Smooth muscle cell (in vitro differentiated cells): Measurements from ENCODE around the gene ICE2. TPM values are rescaled to one million over a fixed set of nuclear protein-coding genes. Genes with fewer than 3 reads are reported as not detected.

ENCODE experiments used
- DNase-seq: peaks from one replicate; lab custom pipeline; 2025; ENCODE audit not compliant: unreplicated experiment; lab: John Stamatoyannopoulos, UW
- H2AFZ ChIP-seq: fragments of 200-600 bp; sonication (generic); 2 replicates; pipeline ENCODE4 v1.6.0; 2016; ENCODE audit warnings: antibody characterized with exemption, low read depth, mild to moderate bottlenecking
- H3F3A ChIP-seq: fragments of 200-600 bp; sonication (generic); 2 replicates; pipeline ENCODE4 v1.6.0; 2017; ENCODE audit warnings: antibody characterized with exemption, low read depth
- H3K27ac ChIP-seq: fragments of 200-600 bp; sonication (generic); 2 replicates; pipeline ENCODE4 v1.5.1; 2016; ENCODE audit warnings: low read depth, mild to moderate bottlenecking
- H3K27me3 ChIP-seq: fragments of 200-600 bp; sonication (generic); 2 replicates; pipeline ENCODE4 v1.6.1; 2016; ENCODE audit warnings: low read depth, mild to moderate bottlenecking
- H3K36me3 ChIP-seq: fragments of 200-600 bp; sonication (generic); 2 replicates; pipeline ENCODE4 v1.5.1; 2016; ENCODE audit warnings: low read depth
- H3K4me1 ChIP-seq: fragments of 200-600 bp; sonication (generic); 2 replicates; pipeline ENCODE4 v1.5.1; 2016; ENCODE audit warnings: low read depth
- H3K4me2 ChIP-seq: fragments of 200-600 bp; sonication (generic); 2 replicates; pipeline ENCODE4 v1.6.0; 2016; ENCODE audit warnings: mild to moderate bottlenecking
- H3K4me3 ChIP-seq: fragments of 200-600 bp; sonication (generic); 2 replicates; pipeline ENCODE4 v1.5.1; 2016; ENCODE audit warnings: mild to moderate bottlenecking
- H3K79me2 ChIP-seq: fragments of 200-600 bp; sonication (generic); 2 replicates; pipeline ENCODE4 v1.6.0; 2016; ENCODE audit warnings: low read depth, mild to moderate bottlenecking
- H3K9ac ChIP-seq: fragments of 200-600 bp; sonication (generic); 2 replicates; pipeline ENCODE4 v1.6.0; 2016; ENCODE audit warnings: low read depth
- H3K9me3 ChIP-seq: fragments of 200-600 bp; sonication (generic); replicated peaks from 2 replicates; pipeline ENCODE4 v1.5.1; 2016; ENCODE audit warnings: low read depth
- H4K20me1 ChIP-seq: fragments of 200-600 bp; sonication (generic); 2 replicates; pipeline ENCODE4 v1.6.0; 2016; ENCODE audit warnings: low read depth
- WGBS: methylation state at CpG from one replicate; pipeline ENCODE4 v1.1.7; 2016; ENCODE audit warnings: low lambda C conversion rate; 5-methylcytosine and 5-hydroxymethylcytosine counted together
- polyA plus RNA-seq: library from polyadenylated mRNA; unstranded; fragments of >200 nt; fragmentation: Nextera tagmentation; extraction: Ambion mirVana; gene quantifications from 2 replicates; pipeline ENCODE4 v1.2.1, GENCODE V29; 2016
- total RNA-seq: library from RNA; depleted of rRNA; stranded (reverse); fragments of >200 nt; gene quantifications from 2 replicates; pipeline ENCODE4 v1.2.3, GENCODE V29; 2014
- TF ChIP-seq, protein P1 (sequence below): fragments of 200-600 bp; sonication (generic); IDR thresholded peaks from 2 replicates; pipeline ENCODE4 v1.5.1; 2017; ENCODE audit warnings: borderline replicate concordance, mild to moderate bottlenecking, antibody characterized with exemption; ENCODE audit not compliant: insufficient read depth, poor library complexity, severe bottlenecking

Gene ICE2
- total and polyA plus RNA-seq, 2 experiments from 2014 or later, result 15.2 to 17.3 TPM

DNA sequence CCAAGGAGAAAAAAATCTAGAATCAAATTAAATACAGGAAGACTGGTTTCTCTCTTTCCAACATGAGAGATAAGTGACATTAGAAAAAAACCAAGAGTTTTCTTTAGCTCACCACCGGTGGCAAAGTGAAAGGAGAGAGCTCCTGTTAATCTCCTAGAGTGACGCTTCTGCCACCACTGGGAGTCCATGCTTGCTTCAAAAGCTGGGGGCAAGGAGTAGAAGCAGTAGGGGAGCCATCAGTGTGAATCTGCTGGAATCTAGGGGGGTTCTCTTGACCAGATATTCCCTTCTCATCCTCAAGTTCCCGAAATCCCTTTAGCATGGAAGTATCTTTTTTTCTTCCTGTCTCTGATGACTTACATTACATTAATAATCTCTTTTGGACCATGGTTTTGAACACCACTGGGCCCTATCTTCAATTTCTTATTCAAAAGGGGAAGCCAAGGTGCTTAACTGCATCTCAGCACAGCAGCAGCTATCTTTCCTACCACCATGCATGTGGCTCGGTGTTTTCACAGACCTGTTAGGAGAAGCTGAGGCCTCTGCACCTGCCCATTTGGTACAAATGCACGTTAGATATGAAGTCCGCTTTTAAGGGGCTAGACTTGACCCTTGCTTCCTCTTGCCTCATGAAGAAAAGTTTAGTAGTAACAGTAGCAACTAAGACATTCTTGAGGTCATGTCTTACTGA, 6.6 kb upstream of the ICE2 start:
- Histone ChIP-seq H3K9ac (no peak overlapping the region), H3K79me2 (no peaks in the 10 kb centered on the region), H3K36me3 (no peaks in the 10 kb centered on the region), H3K4me1 (no peaks in the 10 kb centered on the region), H3K27me3 (no peaks in the 10 kb centered on the region), H3K27ac (no peak overlapping the region), H3F3A (no peaks in the 10 kb centered on the region), H2AFZ (no peak overlapping the region), H3K9me3 (no peaks in the 10 kb centered on the region), H4K20me1 (no peaks in the 10 kb centered on the region), H3K4me3 (no peak overlapping the region), H3K4me2 (no peak overlapping the region)
- WGBS, result 86% methylated on average over 6 of the region's 6 CpGs
- TF ChIP-seq, protein P1, sequence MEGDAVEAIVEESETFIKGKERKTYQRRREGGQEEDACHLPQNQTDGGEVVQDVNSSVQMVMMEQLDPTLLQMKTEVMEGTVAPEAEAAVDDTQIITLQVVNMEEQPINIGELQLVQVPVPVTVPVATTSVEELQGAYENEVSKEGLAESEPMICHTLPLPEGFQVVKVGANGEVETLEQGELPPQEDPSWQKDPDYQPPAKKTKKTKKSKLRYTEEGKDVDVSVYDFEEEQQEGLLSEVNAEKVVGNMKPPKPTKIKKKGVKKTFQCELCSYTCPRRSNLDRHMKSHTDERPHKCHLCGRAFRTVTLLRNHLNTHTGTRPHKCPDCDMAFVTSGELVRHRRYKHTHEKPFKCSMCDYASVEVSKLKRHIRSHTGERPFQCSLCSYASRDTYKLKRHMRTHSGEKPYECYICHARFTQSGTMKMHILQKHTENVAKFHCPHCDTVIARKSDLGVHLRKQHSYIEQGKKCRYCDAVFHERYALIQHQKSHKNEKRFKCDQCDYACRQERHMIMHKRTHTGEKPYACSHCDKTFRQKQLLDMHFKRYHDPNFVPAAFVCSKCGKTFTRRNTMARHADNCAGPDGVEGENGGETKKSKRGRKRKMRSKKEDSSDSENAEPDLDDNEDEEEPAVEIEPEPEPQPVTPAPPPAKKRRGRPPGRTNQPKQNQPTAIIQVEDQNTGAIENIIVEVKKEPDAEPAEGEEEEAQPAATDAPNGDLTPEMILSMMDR, result no peak
- DNase-seq, result no peak

DNA sequence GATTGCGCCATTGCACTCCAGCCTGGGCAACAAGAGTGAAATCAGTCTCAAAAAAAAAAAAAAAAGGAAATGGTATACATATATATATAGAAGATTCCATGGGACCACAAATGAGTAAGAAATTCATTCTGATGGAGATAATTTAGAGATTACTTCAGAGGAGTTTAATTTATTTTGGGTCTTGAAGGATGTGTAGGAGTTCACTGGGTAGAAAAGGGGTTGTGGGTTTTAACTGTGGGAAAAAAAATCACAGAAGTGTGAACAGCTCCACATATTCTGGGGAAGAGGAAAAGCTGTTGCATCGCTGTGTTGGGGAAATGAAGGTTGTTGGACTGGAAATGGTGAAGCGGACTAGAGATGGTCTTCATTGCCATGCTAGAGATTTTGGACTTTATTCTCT, 4.1 kb upstream of the ICE2 start:
- H3K4me1 ChIP-seq, result peaks cover 9% of the 10 kb centered on the region
- no peak overlapping the region for H3K4me3 ChIP-seq
- no peaks in the 10 kb centered on the region for H4K20me1 ChIP-seq
- no peaks in the 10 kb centered on the region for H3K27me3 ChIP-seq
- TF ChIP-seq, protein P1, result no peak
- no peaks in the 10 kb centered on the region for H3F3A ChIP-seq
- no peak overlapping the region for H2AFZ ChIP-seq
- no peak overlapping the region for H3K9ac ChIP-seq
- H3K79me2 ChIP-seq, result no peaks in the 10 kb centered on the region
- no peaks in the 10 kb centered on the region for H3K9me3 ChIP-seq
- H3K4me2 ChIP-seq, result no peak overlapping the region
- DNase-seq, result no peak
- no peaks in the 10 kb centered on the region for H3K36me3 ChIP-seq
- WGBS, result 99% methylated on average over 3 of the region's 3 CpGs
- H3K27ac ChIP-seq, result no peak overlapping the region

DNA sequence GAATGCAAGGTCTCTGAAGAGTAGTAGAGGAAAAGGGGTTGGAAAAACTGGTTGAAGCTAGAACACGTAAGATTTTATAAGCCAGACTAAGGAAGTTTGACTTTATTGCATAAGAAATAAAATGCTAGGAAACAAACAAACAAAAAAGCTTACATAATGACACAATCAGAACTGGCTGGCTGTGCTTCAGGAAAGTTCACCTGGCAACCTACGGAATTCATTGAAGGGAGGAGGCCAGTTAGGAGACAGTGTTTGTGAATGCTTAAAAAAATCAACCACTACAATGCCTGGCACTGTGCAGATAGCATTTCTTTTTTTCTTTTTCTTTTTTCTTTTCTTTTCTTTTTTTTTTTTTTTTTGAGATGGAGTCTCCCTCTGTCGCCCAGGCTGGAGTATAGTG, 1.9 kb upstream of the ICE2 start:
- H3K79me2 ChIP-seq, result peaks cover 20% of the 10 kb centered on the region
- TF ChIP-seq, protein P1, result no peak

DNA sequence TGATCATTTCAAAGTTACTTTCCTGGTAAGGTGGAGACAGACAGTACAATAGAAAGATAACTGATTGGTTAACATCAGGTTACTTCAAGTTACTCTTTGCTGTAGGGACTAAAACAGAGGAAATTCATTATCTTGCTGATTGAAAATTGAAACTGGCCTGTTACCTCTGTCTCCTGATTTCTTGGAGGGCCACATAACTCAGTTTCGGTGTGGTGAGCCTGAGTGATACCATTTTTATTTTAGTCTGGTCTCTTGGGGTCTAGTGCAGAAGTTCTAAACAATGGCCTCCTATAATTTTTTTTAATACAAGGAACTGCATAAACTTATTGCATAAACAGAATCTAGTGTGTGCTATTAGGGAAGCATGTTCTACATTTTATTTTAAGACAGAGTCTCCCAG, 1.2 kb upstream of the ICE2 start:
- H3K9ac ChIP-seq, result no peak overlapping the region
- no peak overlapping the region for H3K4me3 ChIP-seq

More for the DNA sequence above, 1.9 kb upstream of the ICE2 start:
- H3K9ac ChIP-seq, result no peak overlapping the region
- no peak overlapping the region for H3K4me3 ChIP-seq
- H3K27ac ChIP-seq, result no peak overlapping the region
- H2AFZ ChIP-seq, result no peak overlapping the region
- H3K36me3 ChIP-seq, result no peaks in the 10 kb centered on the region
- H3F3A ChIP-seq, result peaks cover 4% of the 10 kb centered on the region
- H3K4me2 ChIP-seq, result no peak overlapping the region
- WGBS, result 92% methylated on average over 3 of the region's 3 CpGs
- no peaks in the 10 kb centered on the region for H3K9me3 ChIP-seq
- peaks cover 21% of the 10 kb centered on the region for H3K4me1 ChIP-seq
- DNase-seq, result no peak
- no peaks in the 10 kb centered on the region for H4K20me1 ChIP-seq
- no peaks in the 10 kb centered on the region for H3K27me3 ChIP-seq

More for the DNA sequence above, 1.2 kb upstream of the ICE2 start:
- 100% methylated on average over 1 of the region's 1 CpG for WGBS
- Histone ChIP-seq H3K4me1 (peaks cover 21% of the 10 kb centered on the region), H2AFZ (no peak overlapping the region), H3K79me2 (peaks cover 21% of the 10 kb centered on the region), H3K27me3 (no peaks in the 10 kb centered on the region), H3K27ac (no peak overlapping the region), H3K36me3 (no peaks in the 10 kb centered on the region), H3F3A (peaks cover 4% of the 10 kb centered on the region), H3K9me3 (no peaks in the 10 kb centered on the region), H4K20me1 (no peaks in the 10 kb centered on the region), H3K4me2 (no peak overlapping the region)
- no peak for DNase-seq
- TF ChIP-seq, protein P1, result no peak
